Caki2 (cell line): ENCODE results near the gene TMEM130. TPM values are rescaled to one million over a fixed set of nuclear protein-coding genes. Genes with fewer than 3 reads are reported as not detected.
"Not testable (repeated sequence)": the region's sequence is repeated elsewhere in the genome, so short reads cannot be mapped to it uniquely, and the experiment has no call there.

Experiments used
- DNase-seq: peaks from one replicate; pipeline ENCODE4 v3.0.0-alpha.2; 2015; ENCODE audit warnings: low read depth
- in situ Hi-C: cut with HindIII; loops from 2 replicates; pipeline ENCODE4 v1.10.0; 2016; ENCODE audit warnings: low sequenced_read_pairs, low pct_unique_long_range_greater_than_20kb, mixed read lengths
- total RNA-seq: library from RNA; depleted of rRNA; stranded (reverse); fragments of >200 nt; shearing (Covaris generic); gene quantifications from 2 replicates; pipeline ENCODE4 v1.2.3, GENCODE V29; 2014; ENCODE audit warnings: low replicate concordance

Gene TMEM130
- total RNA-seq, 1 experiment from 2014 or later = 27.3 TPM

- in situ Hi-C loops = no loop called here
- peak; percentile 37 for DNase-seq
Observed at GRCh38 chr7:98879198-98879978, 9.6 kb upstream of the TMEM130 start.

DNA sequence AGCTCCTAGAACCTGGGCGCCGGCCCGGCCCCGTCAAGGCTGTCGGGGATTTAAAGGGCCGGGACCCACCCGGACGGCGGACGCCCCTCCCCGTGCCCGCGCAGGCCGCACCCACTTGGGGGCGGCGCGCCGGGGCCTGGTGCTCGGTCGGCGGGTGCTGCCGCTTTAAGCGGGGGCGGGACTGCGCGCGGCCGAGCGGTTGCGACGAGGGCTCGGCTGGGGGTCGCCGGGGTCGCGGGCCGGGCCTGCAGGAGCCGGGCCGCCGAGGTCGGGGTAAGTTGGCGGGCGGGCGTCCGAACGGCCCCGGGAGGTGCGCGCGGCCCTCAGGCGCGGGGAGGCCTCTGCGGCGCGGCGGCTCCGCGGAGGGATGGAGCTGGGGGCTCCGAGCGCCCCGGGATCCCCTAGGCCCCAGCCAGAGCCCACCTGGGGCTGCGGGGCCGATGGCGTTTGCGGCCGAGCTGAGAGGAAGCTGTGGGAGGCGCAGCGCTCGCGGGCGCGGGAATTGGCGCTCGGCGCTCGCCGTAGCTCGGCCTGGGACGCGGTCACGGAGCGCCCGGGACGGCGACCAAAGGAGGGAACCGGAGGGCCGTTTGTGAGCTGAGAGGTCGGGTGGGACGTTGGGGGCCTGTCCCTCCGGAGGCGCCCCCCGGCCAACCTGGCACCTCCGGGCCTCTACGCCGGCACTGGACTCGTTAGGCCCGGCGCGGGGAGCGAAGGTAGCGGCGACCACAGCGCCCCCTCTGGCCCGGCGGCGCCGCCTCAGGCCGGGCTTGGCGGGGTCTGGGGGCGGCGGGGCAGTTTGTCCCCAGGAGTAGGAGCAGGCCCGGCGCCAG is 8.8 kb upstream of the TMEM130 start, which contains the start of gene TRRAP:
Gene TRRAP, plus strand, starts transcription at position 168 of the 833 bp plus-strand sequence. CDS start 2,619 bp downstream, outside the sequence.
- in situ Hi-C loops = no loop called here
- peak; percentile 63 for DNase-seq

DNA sequence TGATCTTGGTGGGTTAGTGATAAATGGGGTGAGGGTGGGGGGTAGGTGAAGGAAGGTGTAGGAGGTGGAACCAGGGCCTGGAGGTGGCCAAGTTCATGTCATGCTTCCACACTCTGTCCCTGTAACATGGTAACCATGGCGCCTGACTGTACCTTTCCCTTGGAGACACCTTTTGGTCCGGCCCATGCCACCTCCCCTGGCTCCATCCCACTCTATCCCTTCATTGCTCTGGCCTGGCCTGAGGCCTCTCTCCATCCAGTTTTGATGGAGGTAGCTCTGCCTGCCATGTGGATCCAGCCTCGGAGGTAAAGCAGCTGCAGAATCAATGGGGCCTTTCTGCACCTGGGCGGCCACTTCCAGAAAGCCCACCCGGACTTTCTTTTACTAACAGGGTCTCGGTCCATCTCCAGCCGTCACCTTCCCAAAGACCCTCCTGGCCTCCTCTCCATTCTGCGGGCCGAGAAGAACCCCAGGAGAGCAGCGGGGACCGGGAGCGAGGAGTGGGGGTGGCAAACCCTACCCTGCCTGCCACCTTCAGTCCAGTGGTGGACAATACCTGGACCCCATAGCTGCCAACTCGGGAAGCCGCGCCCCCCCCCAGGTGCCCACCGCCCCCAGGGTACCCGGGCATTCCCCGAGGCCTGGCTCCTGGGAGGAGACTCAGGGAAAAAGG is 8.0 kb upstream of the TMEM130 start:
- no peak for DNase-seq
- in situ Hi-C loops = no loop called here

- no peak for DNase-seq
- in situ Hi-C loops = no loop called here
Observed at GRCh38 chr7:98877146-98877545, 7.3 kb upstream of the TMEM130 start.

- in situ Hi-C loops = no loop called here
- no peak for DNase-seq
Observed at GRCh38 chr7:98875501-98875900, 5.7 kb upstream of the TMEM130 start.

GRCh38 chr7:98874942-98875341 is 5.1 kb upstream of the TMEM130 start:
- in situ Hi-C loops = no loop called here
- no peak for DNase-seq

- DNase-seq, in situ Hi-C loops: not testable (repeated sequence)
Observed at GRCh38 chr7:98873610-98874009, 3.8 kb upstream of the TMEM130 start.

DNA sequence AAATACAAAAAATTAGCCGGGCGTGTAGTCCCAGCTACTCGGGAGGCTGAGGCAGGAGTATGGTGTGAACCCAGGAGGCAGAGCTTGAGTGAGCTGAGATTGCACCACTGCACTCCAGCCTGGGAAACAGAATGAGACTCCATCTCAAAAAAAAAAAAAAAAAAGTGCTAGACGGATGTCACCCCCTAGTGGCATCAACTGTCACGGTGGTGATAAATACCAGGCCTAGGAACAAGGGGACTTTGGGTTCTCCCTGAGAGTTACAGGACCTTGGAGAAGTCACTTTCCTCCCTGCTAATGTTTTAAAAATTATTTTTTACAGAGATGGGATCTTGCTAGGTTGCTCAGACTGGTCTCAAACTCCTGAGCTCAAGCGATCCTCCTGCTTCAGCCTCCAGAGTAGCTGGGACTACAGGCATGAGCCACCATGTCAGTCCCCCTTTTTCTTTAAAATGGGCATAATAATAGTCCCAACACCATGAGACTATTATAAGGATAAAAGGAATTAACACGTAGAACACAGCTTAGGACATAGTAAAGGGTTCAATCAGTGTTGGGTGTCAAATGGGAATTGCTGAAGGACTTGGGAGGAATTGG is 2.6 kb upstream of the TMEM130 start:
- DNase-seq = peak; percentile 45
- in situ Hi-C loops = no loop called here

DNA sequence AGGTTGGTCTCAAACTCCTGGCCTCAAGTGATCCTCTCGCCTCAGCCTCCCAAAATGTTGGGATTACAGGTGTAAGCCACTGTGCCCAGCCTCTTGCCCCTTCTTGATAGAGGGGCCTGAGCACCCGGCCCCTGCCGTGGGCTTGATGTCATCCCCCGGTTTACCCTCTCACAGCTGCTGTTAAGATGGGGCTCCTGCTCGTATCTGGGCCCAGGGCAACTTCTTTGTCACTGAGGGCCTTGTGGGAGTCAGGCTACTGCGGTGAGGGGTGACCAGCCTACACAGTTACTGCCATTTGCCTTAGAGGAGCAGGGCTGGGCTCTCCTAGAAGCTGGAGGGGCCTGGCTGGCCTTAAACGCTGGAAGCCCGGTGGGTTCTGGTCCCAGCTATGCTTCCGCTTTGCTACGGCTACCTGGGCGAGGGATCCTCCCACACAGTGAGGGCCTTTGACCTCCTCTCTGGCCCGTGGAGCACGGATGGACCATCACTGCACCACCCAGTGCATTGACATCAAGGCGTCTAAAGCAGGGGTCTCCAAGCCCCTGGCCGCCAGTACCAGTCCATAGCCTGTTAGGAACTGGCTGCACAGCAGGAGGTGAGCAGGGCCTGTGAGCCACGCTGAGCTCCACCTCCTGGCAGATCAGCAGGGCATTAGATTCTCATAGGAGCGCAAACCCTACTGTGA is 1.1 kb upstream of the TMEM130 start:
- in situ Hi-C loops = no loop called here
- DNase-seq = no peak

GRCh38 chr7:98870121-98870651 is 372 bp upstream of the TMEM130 start:
- in situ Hi-C loops = no loop called here
- DNase-seq = peak; percentile 70

DNA sequence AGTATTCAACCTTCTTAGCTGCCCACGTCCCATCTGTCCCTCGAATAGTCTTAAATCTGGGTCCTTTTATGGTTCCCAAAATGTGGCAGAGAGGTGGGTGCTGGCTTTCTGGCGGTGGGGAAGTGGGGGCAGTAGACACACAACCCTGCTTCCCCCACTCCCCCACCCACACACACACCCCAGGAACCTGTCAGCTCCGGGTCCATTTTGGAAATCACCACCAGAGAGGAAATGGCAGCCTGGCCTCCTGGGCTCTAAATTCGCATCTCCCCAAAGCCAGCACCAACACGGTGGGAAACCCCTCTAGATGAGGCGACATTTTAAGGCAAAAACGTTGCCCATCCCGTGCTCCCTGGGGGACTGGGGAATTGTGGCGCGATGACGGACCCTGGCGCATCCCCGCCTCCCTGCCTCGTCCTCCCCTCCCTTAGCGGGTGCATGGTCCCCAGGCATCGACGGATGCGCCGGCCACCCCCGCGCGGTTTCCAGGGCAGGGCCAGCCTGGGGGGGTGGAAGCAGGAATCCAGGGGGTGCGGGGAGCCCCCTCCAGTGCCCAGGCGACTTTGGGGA is 702 bp downstream of the TMEM130 start:
- no peak for DNase-seq
- in situ Hi-C loops = no loop called here

GRCh38 chr7:98868450-98868849 is 1.4 kb downstream of the TMEM130 start:
- in situ Hi-C loops = no loop called here
- no peak for DNase-seq

DNA sequence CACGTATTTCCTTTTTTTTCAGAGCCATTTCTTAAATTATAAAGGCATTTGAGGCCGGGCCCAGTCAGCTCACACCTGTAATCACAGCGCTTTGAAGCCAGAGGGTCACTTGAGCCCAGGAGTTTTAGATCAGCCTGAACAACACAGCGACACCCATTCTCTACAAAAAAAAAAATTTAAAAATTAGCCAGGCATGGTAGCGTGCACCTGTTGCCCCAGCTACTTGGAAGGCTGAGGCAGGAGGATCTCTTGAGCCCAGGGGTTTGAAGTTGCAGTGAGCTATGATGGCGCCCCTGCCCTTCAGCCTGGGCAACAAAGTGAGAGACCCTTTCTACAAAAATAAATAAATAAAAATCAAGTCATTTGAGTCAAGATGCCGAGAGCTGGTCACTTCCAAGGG is 3.0 kb downstream of the TMEM130 start:
- DNase-seq = no peak
- in situ Hi-C loops = no loop called here

DNA sequence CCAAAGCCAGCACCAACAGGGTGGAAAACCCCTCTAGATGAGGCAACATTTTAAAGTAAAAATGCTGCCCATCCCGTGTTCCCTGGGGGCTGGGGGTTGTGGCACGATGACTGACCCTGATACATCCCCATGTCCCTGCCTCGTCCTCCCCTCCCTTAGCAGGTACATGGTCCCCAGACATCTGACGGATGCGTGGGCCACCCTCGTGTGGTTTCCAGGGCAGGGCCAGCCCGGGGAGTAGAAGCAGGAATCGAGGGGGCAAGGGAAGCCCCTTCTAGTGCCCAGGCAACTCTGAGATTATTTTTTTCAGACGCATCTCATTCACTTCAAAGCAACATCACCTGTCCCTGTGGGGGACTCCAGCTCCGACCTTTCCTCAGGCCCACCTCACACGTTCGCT is 3.5 kb downstream of the TMEM130 start:
- no peak for DNase-seq
- in situ Hi-C loops = no loop called here

- DNase-seq = peak; percentile 72
Observed at GRCh38 chr7:98864731-98865453, 4.9 kb downstream of the TMEM130 start.

DNA sequence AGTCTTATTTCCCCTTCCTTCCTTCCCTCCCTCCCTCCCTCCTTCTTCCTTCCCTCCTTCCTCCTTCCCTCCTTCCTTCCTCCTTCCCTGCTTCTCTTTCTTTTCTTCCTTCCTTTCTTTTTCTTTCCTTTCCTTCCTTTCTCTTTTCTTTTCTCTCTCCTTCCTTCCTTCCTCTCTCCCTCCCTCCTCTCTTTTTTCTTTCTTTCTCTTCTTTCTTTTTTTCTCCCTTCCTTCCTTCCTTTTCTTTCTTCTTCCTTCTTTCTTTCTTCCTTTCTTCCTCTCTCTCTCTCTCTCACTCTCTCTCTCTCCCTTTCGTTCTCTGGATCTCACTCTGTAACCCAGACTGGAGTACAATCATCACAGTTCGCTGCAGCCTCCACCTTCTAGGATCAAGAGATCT is 6.2 kb downstream of the TMEM130 start:
- in situ Hi-C loops = no loop called here

More at GRCh38 chr7:98864731-98865453, 4.9 kb downstream of the TMEM130 start:
- in situ Hi-C loops = no loop called here

More for the DNA sequence above, 6.2 kb downstream of the TMEM130 start:
- no peak for DNase-seq
